Cardiac muscle cell (in vitro differentiated cells and primary cell): Measurements from ENCODE around the gene HCFC1. TPM values are rescaled to one million over a fixed set of nuclear protein-coding genes. Genes with fewer than 3 reads are reported as not detected.
A peak's percentile ranks its signal among the peaks of the same experiment; 100 is the strongest.
"Not testable (repeated sequence)": the region's sequence is repeated elsewhere in the genome, so short reads cannot be mapped to it uniquely, and the experiment has no call there.

Experiments used
- DNase-seq, 2 donors: peaks; one replicate each; pipeline versions ENCODE4 v3.0.0 to v3.0.0-alpha.2; 2010 to 2017; ENCODE audit warnings: low read depth in 1 of 2, low spot score in 1 of 2
- H3K27ac ChIP-seq: fragments of 200-600 bp; sonication (generic); 2 replicates; pipeline ENCODE4 v1.5.1; 2016
- H3K27me3 ChIP-seq: fragments of 200-600 bp; sonication (generic); 2 replicates; pipeline ENCODE4 v1.6.0; 2016; ENCODE audit warnings: control low read depth
- H3K36me3 ChIP-seq: fragments of 200-600 bp; sonication (generic); 2 replicates; pipeline ENCODE4 v1.5.1; 2016; ENCODE audit warnings: control low read depth
- H3K4me1 ChIP-seq: fragments of 200-600 bp; sonication (generic); 2 replicates; pipeline ENCODE4 v1.8.1; 2017; ENCODE audit warnings: low read depth, mild to moderate bottlenecking, mixed run types
- H3K4me3 ChIP-seq: fragments of 200-600 bp; sonication (generic); 2 replicates; pipeline ENCODE4 v1.5.1; 2016; ENCODE audit warnings: mild to moderate bottlenecking
- H3K9me3 ChIP-seq: fragments of 200-600 bp; sonication (generic); 2 replicates; pipeline ENCODE4 v1.5.1; 2017; ENCODE audit warnings: low read depth, mild to moderate bottlenecking, control low read depth
- polyA plus RNA-seq: library from polyadenylated mRNA; unstranded; fragments of >200 nt; fragmentation: Nextera tagmentation; extraction: Ambion mirVana; gene quantifications from 2 replicates; pipeline ENCODE4 v1.2.1, GENCODE V29; 2016
- total RNA-seq: library from RNA; depleted of rRNA; stranded (reverse); fragments of >200 nt; gene quantifications from 2 replicates; pipeline ENCODE4 v1.2.3, GENCODE V29; 2016
- TF ChIP-seq, protein P1 (sequence below): IDR thresholded peaks from 2 replicates; pipeline ENCODE4 v1.5.1; 2012; ENCODE audit warnings: low read depth, mild to moderate bottlenecking, low read length

The HCFC1 gene
- total and polyA plus RNA-seq, 2 experiments from 2014 or later = 21.5 to 85.6 TPM

- TF ChIP-seq, protein P1, sequence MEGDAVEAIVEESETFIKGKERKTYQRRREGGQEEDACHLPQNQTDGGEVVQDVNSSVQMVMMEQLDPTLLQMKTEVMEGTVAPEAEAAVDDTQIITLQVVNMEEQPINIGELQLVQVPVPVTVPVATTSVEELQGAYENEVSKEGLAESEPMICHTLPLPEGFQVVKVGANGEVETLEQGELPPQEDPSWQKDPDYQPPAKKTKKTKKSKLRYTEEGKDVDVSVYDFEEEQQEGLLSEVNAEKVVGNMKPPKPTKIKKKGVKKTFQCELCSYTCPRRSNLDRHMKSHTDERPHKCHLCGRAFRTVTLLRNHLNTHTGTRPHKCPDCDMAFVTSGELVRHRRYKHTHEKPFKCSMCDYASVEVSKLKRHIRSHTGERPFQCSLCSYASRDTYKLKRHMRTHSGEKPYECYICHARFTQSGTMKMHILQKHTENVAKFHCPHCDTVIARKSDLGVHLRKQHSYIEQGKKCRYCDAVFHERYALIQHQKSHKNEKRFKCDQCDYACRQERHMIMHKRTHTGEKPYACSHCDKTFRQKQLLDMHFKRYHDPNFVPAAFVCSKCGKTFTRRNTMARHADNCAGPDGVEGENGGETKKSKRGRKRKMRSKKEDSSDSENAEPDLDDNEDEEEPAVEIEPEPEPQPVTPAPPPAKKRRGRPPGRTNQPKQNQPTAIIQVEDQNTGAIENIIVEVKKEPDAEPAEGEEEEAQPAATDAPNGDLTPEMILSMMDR = no peak
- no peak overlapping the region for H3K27ac ChIP-seq
- peak in 1 of 2 donors; percentile 44 for DNase-seq
- H3K27me3 ChIP-seq = no peaks in the 10 kb centered on the region
- no peaks in the 10 kb centered on the region for H3K9me3 ChIP-seq
- no peak overlapping the region for H3K4me3 ChIP-seq
- H3K4me1 ChIP-seq = no peaks in the 10 kb centered on the region
- H3K36me3 ChIP-seq = no peaks in the 10 kb centered on the region
Observed at GRCh38 chrX:154002215-154002719, 30.6 kb upstream of the HCFC1 start.

- H3K36me3 ChIP-seq = no peaks in the 10 kb centered on the region
- H3K27ac ChIP-seq = no peak overlapping the region
- H3K9me3 ChIP-seq = no peaks in the 10 kb centered on the region
- H3K4me3 ChIP-seq = no peak overlapping the region
- no peaks in the 10 kb centered on the region for H3K27me3 ChIP-seq
- no peaks in the 10 kb centered on the region for H3K4me1 ChIP-seq
- TF ChIP-seq, protein P1 = no peak
- no peak for DNase-seq
Observed at GRCh38 chrX:154000051-154000450, 28.4 kb upstream of the HCFC1 start.

DNA sequence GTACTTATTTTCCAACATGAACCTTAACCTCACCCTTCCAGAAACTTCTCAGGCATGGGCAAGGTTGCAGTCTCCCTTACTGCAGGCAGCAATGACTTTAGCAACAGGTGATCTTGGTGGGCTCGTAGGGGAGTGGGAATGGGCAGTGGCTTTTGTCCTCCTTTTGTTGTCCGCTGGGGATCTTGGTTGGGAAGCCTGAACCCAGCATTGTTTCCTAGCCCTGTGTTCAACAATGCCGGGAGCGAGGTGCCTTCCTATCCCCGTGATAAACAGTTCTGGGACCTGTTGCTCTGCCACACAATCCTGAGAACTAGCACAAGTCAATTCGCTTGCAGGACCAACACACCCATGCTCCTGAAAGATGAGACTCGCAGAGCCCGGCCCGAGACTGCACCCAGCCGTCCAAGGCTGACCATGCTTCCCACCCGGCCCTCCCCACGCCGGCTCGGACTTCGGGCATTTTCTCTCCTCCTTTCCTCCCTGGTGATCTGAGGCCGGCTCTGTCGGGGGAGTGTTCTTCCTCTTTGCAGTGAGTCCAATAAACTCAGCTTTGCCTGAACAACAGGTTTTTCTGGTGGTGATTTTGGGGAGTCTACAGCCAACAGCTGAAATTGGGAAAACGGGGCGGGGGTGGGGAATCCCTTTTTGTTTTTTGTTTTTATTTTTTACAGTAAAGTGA, 27.9 kb upstream of the HCFC1 start:
- no peak overlapping the region for H3K27ac ChIP-seq
- no peak for DNase-seq
- H3K9me3 ChIP-seq = no peaks in the 10 kb centered on the region
- no peaks in the 10 kb centered on the region for H3K4me1 ChIP-seq
- no peaks in the 10 kb centered on the region for H3K27me3 ChIP-seq
- H3K36me3 ChIP-seq = no peaks in the 10 kb centered on the region
- TF ChIP-seq, protein P1 = no peak
- no peak overlapping the region for H3K4me3 ChIP-seq

- DNase-seq = no peak
- H3K9me3 ChIP-seq = no peaks in the 10 kb centered on the region
- TF ChIP-seq, protein P1 = no peak
- no peaks in the 10 kb centered on the region for H3K4me1 ChIP-seq
- no peak overlapping the region for H3K4me3 ChIP-seq
- no peaks in the 10 kb centered on the region for H3K27me3 ChIP-seq
- no peak overlapping the region for H3K27ac ChIP-seq
- H3K36me3 ChIP-seq = no peaks in the 10 kb centered on the region
Observed at GRCh38 chrX:153995504-153995903, 23.9 kb upstream of the HCFC1 start.

- H3K27ac ChIP-seq, H3K4me3 ChIP-seq, H3K27me3 ChIP-seq, H3K4me1 ChIP-seq, DNase-seq, H3K36me3 ChIP-seq, H3K9me3 ChIP-seq: not testable (repeated sequence)
Observed at GRCh38 chrX:153994398-153994797, 22.8 kb upstream of the HCFC1 start.

DNA sequence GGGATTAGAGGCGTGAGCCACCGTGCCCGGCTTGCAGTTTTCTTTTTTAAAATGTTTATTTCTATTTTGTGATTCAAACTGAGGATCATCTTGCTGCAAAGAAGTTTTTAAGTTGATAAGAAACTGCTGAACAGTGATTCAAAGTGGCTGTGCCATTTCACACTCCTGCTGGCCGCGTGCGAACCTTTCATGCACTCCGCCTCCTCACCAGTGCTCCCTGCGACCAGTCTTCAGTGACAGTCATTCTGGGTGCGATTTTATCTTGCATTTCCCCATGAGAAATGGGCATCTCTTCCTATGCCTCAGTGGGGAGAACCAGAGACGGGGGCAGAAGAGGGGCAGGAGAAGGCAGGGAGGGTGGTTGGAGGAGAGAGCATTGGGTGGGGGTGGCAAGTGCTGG, 22.4 kb upstream of the HCFC1 start:
- TF ChIP-seq, protein P1 = no peak

More for the DNA sequence above, 22.4 kb upstream of the HCFC1 start:
- no peak for DNase-seq
- no peaks in the 10 kb centered on the region for H3K9me3 ChIP-seq
- H3K27ac ChIP-seq = no peak overlapping the region
- H3K36me3 ChIP-seq = no peaks in the 10 kb centered on the region
- no peaks in the 10 kb centered on the region for H3K27me3 ChIP-seq
- no peak overlapping the region for H3K4me3 ChIP-seq
- H3K4me1 ChIP-seq = no peaks in the 10 kb centered on the region
